ENCODE measurements around the gene PAQR9. TPM values are rescaled to one million over a fixed set of nuclear protein-coding genes. Genes with fewer than 3 reads are reported as not detected.

The PAQR9 gene
- total RNA-seq, 1 donor, result not detected

GRCh38 chr3:142972092-142972753 is 8.7 kb upstream of the PAQR9 start:
- no peak for DNase-seq (ENCODE audit: low read depth)
- TF ChIP-seq CTCF (IDR thresholded peaks at IDR 0.05; ENCODE audit: insufficient read depth, low read depth, low read length), result no peak
- no peak overlapping the region for H3K4me3 ChIP-seq (ENCODE audit: low read depth, low read length)

- H3K4me3 ChIP-seq (ENCODE audit: low read depth, low read length), result no peak overlapping the region
- TF ChIP-seq CTCF (IDR thresholded peaks at IDR 0.05; ENCODE audit: insufficient read depth, low read depth, low read length), result no peak
- DNase-seq (ENCODE audit: low read depth), result no peak
Observed at GRCh38 chr3:142971431-142971830, 8.0 kb upstream of the PAQR9 start.

- no peak for DNase-seq (ENCODE audit: low read depth)
- TF ChIP-seq CTCF (IDR thresholded peaks at IDR 0.05; ENCODE audit: insufficient read depth, low read depth, low read length), result no peak
- H3K4me3 ChIP-seq (ENCODE audit: low read depth, low read length), result no peak overlapping the region
Observed at GRCh38 chr3:142968319-142969025, 5.0 kb upstream of the PAQR9 start.

GRCh38 chr3:142966808-142967207 is 3.3 kb upstream of the PAQR9 start:
- no peak overlapping the region for H3K4me3 ChIP-seq (ENCODE audit: low read depth, low read length)
- no peak for TF ChIP-seq CTCF (IDR thresholded peaks at IDR 0.05; ENCODE audit: insufficient read depth, low read depth, low read length)
- DNase-seq (ENCODE audit: low read depth), result no peak

GRCh38 chr3:142965581-142965980 is 2.1 kb upstream of the PAQR9 start:
- TF ChIP-seq CTCF (IDR thresholded peaks at IDR 0.05; ENCODE audit: insufficient read depth, low read depth, low read length), result no peak
- no peak for DNase-seq (ENCODE audit: low read depth)
- H3K4me3 ChIP-seq (ENCODE audit: low read depth, low read length), result no peak overlapping the region

GRCh38 chr3:142963234-142963515 is 299 bp downstream of the PAQR9 start:
- peak overlapping the region; percentile 25 for H3K4me3 ChIP-seq (ENCODE audit: low read depth, low read length)
- no peak for TF ChIP-seq CTCF (IDR thresholded peaks at IDR 0.05; ENCODE audit: insufficient read depth, low read depth, low read length)
- no peak for DNase-seq (ENCODE audit: low read depth)

All from fibroblast of villous mesenchyme (primary cell).